Left colon (tissue), 2 donors: ENCODE results near the gene ITIH5. TPM values are rescaled to one million over a fixed set of nuclear protein-coding genes. Genes with fewer than 3 reads are reported as not detected.

Experiments
- total RNA-seq, 2 donors: library from RNA; stranded (reverse); fragmentation: NEBNext Ultra II Directional; extraction: Animal tissue kit (Norgen Biotek cat#: 25700); gene quantifications; one replicate each; pipeline ENCODE4 v1.2.1, GENCODE V29; 2021
- donor health status: DM: no; HTN: no; CAD: no.
- donor health status: DM: yes; HTN: yes; CAD: no.

The ITIH5 gene
- total RNA-seq, 2 donors from 2014 or later, result 2.8 to 14.2 TPM

Other genes starting within 250 kb of the ITIH5 start
- gene ITIH2, start 36.4 kb upstream of the ITIH5 start, total RNA-seq, result not detected
- 10 to 100 TPM in 1 of 2 donors, 1 to 10 TPM in 1; 9.9 to 10.6 TPM for gene KIN, start 121.0 kb upstream of the ITIH5 start, total RNA-seq
- 100 to 1,000 TPM; 463 to 537 TPM for gene ATP5F1C, start 121.2 kb upstream of the ITIH5 start, total RNA-seq
- gene TAF3, start 151.5 kb upstream of the ITIH5 start, total RNA-seq, result 1 to 10 TPM; 5.1 to 5.8 TPM